Parathyroid adenoma (tissue), 2 donors: ENCODE measurements around the gene USF2.

ENCODE experiments used
- H2AFZ ChIP-seq: fragments of 300-600 bp; sonication (generic); one replicate; pipeline ENCODE4 v1.7.0; 2017; ENCODE audit warnings: antibody characterized with exemption, mild to moderate bottlenecking
- H3K27ac ChIP-seq: fragments of 300-600 bp; sonication (generic); one replicate; pipeline ENCODE4 v1.7.0; 2017
- H3K27me3 ChIP-seq: fragments of 300-600 bp; sonication (generic); one replicate; pipeline ENCODE4 v1.7.0; 2017; ENCODE audit warnings: low read length; ENCODE audit not compliant: control insufficient read depth, insufficient read depth
- H3K36me3 ChIP-seq: fragments of 300-600 bp; sonication (generic); one replicate; pipeline ENCODE4 v1.7.0; 2017; ENCODE audit warnings: low read length; ENCODE audit not compliant: control insufficient read depth, insufficient read depth
- H3K4me1 ChIP-seq: fragments of 300-600 bp; sonication (generic); one replicate; pipeline ENCODE4 v1.7.0; 2017; ENCODE audit warnings: control low read depth
- H3K4me2 ChIP-seq: fragments of 300-600 bp; sonication (generic); one replicate; pipeline ENCODE4 v1.7.0; 2017; ENCODE audit warnings: low read length
- H3K4me3 ChIP-seq: fragments of 300-600 bp; sonication (generic); one replicate; pipeline ENCODE4 v1.7.0; 2017; ENCODE audit warnings: low read depth, low read length
- H3K79me2 ChIP-seq: fragments of 300-600 bp; sonication (generic); one replicate; pipeline ENCODE4 v1.7.0; 2017; ENCODE audit warnings: control low read depth
- H3K9ac ChIP-seq: fragments of 300-600 bp; sonication (generic); one replicate; pipeline ENCODE4 v1.7.0; 2017; ENCODE audit warnings: mild to moderate bottlenecking
- H3K9me3 ChIP-seq: fragments of 300-600 bp; sonication (generic); one replicate; pipeline ENCODE4 v1.7.0; 2017; ENCODE audit warnings: low read length; ENCODE audit not compliant: control insufficient read depth
- TF ChIP-seq, protein P1 (sequence below): fragments of 300-600 bp; sonication (generic); IDR thresholded peaks from one replicate; pipeline ENCODE4 v1.7.0; 2017; ENCODE audit warnings: antibody characterized with exemption, mild to moderate bottlenecking
- donor health status: primary hyperparathyroidism.

The USF2 gene

DNA sequence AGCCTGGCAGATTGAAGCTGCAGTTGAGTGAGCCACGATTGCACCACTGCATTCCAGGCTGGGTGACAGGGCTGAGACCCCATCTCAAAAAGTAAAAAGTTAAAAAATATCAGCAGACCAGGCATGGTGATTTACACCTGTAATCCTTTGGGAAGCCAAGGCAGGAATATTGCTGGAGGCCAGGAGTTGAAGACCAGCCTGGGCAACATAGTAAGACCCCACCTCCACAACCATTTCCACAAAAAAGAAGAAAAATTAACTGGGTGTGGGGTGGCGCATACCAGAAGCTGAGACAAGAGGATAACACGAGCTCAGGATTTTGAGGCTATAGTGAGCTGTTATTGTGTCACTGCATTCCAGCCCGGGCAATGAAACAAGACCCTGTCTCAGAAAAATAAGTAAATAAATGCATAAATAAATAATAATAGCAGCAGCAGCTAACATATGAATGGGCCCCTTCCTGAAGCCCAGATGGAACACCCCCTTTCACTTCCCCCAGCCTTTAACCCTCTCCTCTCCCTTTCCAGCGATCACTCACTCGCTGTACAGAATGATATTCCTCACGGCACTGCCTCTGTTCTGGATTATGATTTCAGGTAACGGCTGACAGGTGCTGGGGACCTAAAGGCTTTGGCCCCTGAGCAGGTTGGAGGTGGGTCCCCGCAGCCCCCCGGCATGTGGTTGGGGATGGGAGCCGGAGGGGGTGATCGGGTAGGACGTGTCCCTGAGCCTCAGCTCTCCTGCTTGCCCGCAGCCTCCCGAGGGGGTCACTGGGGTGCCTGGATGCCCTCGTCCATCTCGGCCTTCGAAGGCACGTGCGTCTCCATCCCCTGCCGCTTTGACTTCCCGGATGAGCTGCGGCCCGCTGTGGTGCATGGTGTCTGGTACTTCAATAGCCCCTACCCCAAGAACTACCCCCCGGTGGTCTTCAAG is 26.4 kb downstream of the USF2 start:
- H2AFZ ChIP-seq, result no peak overlapping the region
- no peaks in the 10 kb centered on the region for H3K79me2 ChIP-seq
- H3K4me1 ChIP-seq, result peaks cover 6% of the 10 kb centered on the region
- no peaks in the 10 kb centered on the region for H3K27me3 ChIP-seq
- H3K36me3 ChIP-seq, result no peaks in the 10 kb centered on the region
- H3K9ac ChIP-seq, result no peak overlapping the region
- H3K4me3 ChIP-seq, result no peak overlapping the region
- H3K9me3 ChIP-seq, result no peaks in the 10 kb centered on the region
- no peak overlapping the region for H3K27ac ChIP-seq
- no peak overlapping the region for H3K4me2 ChIP-seq
- TF ChIP-seq, protein P1, sequence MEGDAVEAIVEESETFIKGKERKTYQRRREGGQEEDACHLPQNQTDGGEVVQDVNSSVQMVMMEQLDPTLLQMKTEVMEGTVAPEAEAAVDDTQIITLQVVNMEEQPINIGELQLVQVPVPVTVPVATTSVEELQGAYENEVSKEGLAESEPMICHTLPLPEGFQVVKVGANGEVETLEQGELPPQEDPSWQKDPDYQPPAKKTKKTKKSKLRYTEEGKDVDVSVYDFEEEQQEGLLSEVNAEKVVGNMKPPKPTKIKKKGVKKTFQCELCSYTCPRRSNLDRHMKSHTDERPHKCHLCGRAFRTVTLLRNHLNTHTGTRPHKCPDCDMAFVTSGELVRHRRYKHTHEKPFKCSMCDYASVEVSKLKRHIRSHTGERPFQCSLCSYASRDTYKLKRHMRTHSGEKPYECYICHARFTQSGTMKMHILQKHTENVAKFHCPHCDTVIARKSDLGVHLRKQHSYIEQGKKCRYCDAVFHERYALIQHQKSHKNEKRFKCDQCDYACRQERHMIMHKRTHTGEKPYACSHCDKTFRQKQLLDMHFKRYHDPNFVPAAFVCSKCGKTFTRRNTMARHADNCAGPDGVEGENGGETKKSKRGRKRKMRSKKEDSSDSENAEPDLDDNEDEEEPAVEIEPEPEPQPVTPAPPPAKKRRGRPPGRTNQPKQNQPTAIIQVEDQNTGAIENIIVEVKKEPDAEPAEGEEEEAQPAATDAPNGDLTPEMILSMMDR, result no peak

DNA sequence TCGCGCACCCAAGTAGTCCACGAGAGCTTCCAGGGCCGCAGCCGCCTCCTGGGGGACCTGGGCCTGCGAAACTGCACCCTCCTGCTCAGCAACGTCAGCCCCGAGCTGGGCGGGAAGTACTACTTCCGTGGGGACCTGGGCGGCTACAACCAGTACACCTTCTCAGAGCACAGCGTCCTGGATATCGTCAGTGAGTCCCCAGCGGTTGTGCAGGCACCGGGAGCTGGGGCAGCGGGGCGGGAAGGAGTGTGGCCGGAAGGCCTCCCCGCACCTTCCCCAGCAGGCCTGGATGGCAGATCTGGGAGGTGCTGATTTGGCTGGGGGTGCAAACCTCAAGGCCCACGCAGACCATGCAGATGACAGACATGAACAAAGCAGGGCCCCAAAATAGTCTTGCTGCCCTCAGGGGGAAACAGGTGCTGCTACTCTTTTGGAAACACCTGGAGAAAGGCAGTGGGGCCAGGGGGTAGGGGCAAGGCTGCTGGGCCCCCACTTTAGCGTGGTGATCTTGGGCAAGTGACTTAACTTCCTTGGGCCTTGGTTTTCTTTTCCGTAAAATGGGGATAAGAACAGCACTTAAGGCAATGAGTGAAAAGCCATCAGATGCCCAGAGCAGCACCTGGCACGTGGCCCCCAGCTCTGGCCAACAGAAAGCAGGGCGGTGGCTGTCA is 27.2 kb downstream of the USF2 start:
- Histone ChIP-seq H3K79me2 (no peaks in the 10 kb centered on the region), H3K9me3 (no peaks in the 10 kb centered on the region), H3K27me3 (no peaks in the 10 kb centered on the region), H3K9ac (no peak overlapping the region), H3K4me3 (no peak overlapping the region), H3K4me1 (no peaks in the 10 kb centered on the region), H3K4me2 (no peak overlapping the region), H2AFZ (no peak overlapping the region), H3K27ac (no peak overlapping the region), H3K36me3 (no peaks in the 10 kb centered on the region)
- TF ChIP-seq, protein P1, result no peak

DNA sequence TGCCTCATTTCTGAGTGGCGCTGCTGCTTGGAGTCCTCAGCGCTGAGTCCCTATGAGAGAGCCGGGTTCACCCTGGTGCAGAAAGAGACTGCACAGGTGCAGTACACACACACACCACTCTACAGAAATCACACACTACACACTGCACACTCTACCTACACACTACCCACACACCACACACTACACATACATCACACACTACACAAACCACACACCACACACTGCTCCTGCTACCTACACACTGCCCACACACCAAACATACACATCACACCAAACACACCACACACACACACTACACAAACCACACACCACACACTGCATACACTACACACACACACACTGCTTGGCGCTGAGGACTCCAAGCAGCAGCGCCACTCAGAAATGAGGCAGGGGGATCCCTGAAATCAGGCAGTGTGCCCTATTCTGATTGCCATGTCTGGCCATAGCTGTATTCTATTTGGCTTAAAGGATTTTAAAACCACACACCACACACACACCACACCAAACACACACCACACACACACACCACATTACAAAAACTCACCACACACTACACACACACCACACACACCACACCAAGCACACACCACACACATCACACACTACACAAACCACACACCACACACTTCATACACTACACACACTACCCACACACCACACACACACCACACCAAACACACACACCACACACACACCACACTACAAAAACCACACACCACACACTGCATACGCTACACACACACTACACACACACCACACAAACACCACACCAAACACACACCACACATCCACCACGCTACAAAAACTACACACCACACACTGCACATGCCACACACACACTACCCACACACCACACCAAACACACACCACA is 28.1 kb downstream of the USF2 start:
- no peaks in the 10 kb centered on the region for H3K4me1 ChIP-seq
- TF ChIP-seq, protein P1, result no peak
- H3K36me3 ChIP-seq, result no peaks in the 10 kb centered on the region
- H3K79me2 ChIP-seq, result no peaks in the 10 kb centered on the region
- no peak overlapping the region for H2AFZ ChIP-seq
- H3K9me3 ChIP-seq, result no peaks in the 10 kb centered on the region
- no peak overlapping the region for H3K27ac ChIP-seq
- no peaks in the 10 kb centered on the region for H3K27me3 ChIP-seq
- no peak overlapping the region for H3K4me2 ChIP-seq
- H3K9ac ChIP-seq, result no peak overlapping the region
- no peak overlapping the region for H3K4me3 ChIP-seq

DNA sequence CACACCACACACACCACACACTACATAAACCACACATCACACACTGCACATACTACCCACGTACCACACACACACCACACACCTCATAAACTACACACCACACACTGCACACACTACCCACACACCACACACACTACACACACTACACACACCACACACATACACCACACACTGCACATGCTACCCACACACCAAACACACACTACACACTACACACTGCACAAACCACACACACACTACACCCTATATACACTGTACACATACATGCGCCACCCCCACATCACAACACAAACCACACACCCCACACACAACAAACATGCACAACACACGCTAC is 28.7 kb downstream of the USF2 start:
- Histone ChIP-seq H3K27me3 (no peaks in the 10 kb centered on the region), H3K9ac (no peak overlapping the region), H3K4me3 (no peak overlapping the region)

More for the DNA sequence above, 28.7 kb downstream of the USF2 start:
- H3K9me3 ChIP-seq, result no peaks in the 10 kb centered on the region
- TF ChIP-seq, protein P1, result no peak
- H3K4me2 ChIP-seq, result no peak overlapping the region
- H3K36me3 ChIP-seq, result no peaks in the 10 kb centered on the region
- H3K4me1 ChIP-seq, result no peaks in the 10 kb centered on the region
- H2AFZ ChIP-seq, result no peak overlapping the region
- no peak overlapping the region for H3K27ac ChIP-seq
- no peaks in the 10 kb centered on the region for H3K79me2 ChIP-seq
